HAP-1 (cell line): ENCODE data around the gene LRP5.
"Not testable (repeated sequence)": the region's sequence is repeated elsewhere in the genome, so short reads cannot be mapped to it uniquely, and the experiment has no call there.

Source experiments
- DNase-seq, 2 experiments: peaks; one replicate each; pipeline ENCODE4 v3.0.0-alpha.2; 2016 to 2020; ENCODE audit warnings: low spot score in 2 of 2
- H3K27me3 ChIP-seq: fragments of 250-450 bp; sonication (Bioruptor Pico); 2 replicates; pipeline ENCODE4 v1.5.1; 2020; ENCODE audit warnings: low read depth, mild to moderate bottlenecking, moderate library complexity
- H3K36me3 ChIP-seq: fragments of 250-450 bp; sonication (Bioruptor Pico); replicated peaks from 2 replicates; pipeline ENCODE4 v1.5.1; 2020; ENCODE audit warnings: mild to moderate bottlenecking
- H3K4me1 ChIP-seq: fragments of 250-450 bp; sonication (Bioruptor Pico); 2 replicates; pipeline ENCODE4 v1.5.1; 2020; ENCODE audit warnings: mild to moderate bottlenecking
- H3K4me3 ChIP-seq: fragments of 250-450 bp; sonication (Bioruptor Pico); 2 replicates; pipeline ENCODE4 v1.5.1; 2020; ENCODE audit warnings: mild to moderate bottlenecking, moderate library complexity
- H3K9me3 ChIP-seq: fragments of 250-450 bp; sonication (Bioruptor Pico); 2 replicates; pipeline ENCODE4 v1.5.1; 2020; ENCODE audit warnings: mild to moderate bottlenecking, moderate library complexity
- in situ Hi-C: fragments of 300-500 bp; cut with MboI; formaldehyde crosslinking; loops from 3 replicates; pipeline ENCODE4 v1.14.3; 2020; ENCODE audit warnings: low sequenced_read_pairs, inconsistent platforms, mixed read lengths

The LRP5 gene

GRCh38 chr11:68334923-68335322, 22.5 kb downstream of the LRP5 start:
- in situ Hi-C loops, result no loop called here
- no peak for DNase-seq
- no peaks in the 10 kb centered on the region for H3K36me3 ChIP-seq
- no peak overlapping the region for H3K4me3 ChIP-seq
- no peaks in the 10 kb centered on the region for H3K27me3 ChIP-seq
- no peaks in the 10 kb centered on the region for H3K4me1 ChIP-seq
- no peaks in the 10 kb centered on the region for H3K9me3 ChIP-seq

- DNase-seq, result no peak
- no peaks in the 10 kb centered on the region for H3K27me3 ChIP-seq
- no peaks in the 10 kb centered on the region for H3K9me3 ChIP-seq
- H3K4me1 ChIP-seq, result no peaks in the 10 kb centered on the region
- in situ Hi-C loops, result no loop called here
- no peaks in the 10 kb centered on the region for H3K36me3 ChIP-seq
- no peak overlapping the region for H3K4me3 ChIP-seq
Observed at GRCh38 chr11:68335683-68336082, 23.3 kb downstream of the LRP5 start.

- no peaks in the 10 kb centered on the region for H3K4me1 ChIP-seq
- no peak for DNase-seq
- no peak overlapping the region for H3K4me3 ChIP-seq
- H3K36me3 ChIP-seq, result no peaks in the 10 kb centered on the region
- H3K27me3 ChIP-seq, result no peaks in the 10 kb centered on the region
- in situ Hi-C loops, result no loop called here
- no peaks in the 10 kb centered on the region for H3K9me3 ChIP-seq
Observed at GRCh38 chr11:68336716-68337115, 24.3 kb downstream of the LRP5 start.

- Histone ChIP-seq H3K4me3 (no peak overlapping the region), H3K27me3 (no peaks in the 10 kb centered on the region), H3K36me3 (no peaks in the 10 kb centered on the region), H3K4me1 (no peaks in the 10 kb centered on the region), H3K9me3 (no peaks in the 10 kb centered on the region)
- no peak for DNase-seq
- in situ Hi-C loops, result no loop called here
Observed at GRCh38 chr11:68337399-68337835, 25.0 kb downstream of the LRP5 start.

GRCh38 chr11:68338051-68338780, 25.8 kb downstream of the LRP5 start:
- Histone ChIP-seq H3K9me3 (no peaks in the 10 kb centered on the region), H3K36me3 (no peaks in the 10 kb centered on the region), H3K4me1 (no peaks in the 10 kb centered on the region), H3K27me3 (no peaks in the 10 kb centered on the region), H3K4me3 (no peak overlapping the region)
- in situ Hi-C loops, result no loop called here
- no peak for DNase-seq

GRCh38 chr11:68340003-68340767, 27.8 kb downstream of the LRP5 start:
- Histone ChIP-seq H3K36me3 (no peaks in the 10 kb centered on the region), H3K9me3 (no peaks in the 10 kb centered on the region), H3K27me3 (no peaks in the 10 kb centered on the region), H3K4me3 (no peak overlapping the region), H3K4me1 (no peaks in the 10 kb centered on the region)
- in situ Hi-C loops, result no loop called here
- no peak for DNase-seq

- no peaks in the 10 kb centered on the region for H3K27me3 ChIP-seq
- H3K9me3 ChIP-seq, result no peaks in the 10 kb centered on the region
- H3K4me3 ChIP-seq, result no peak overlapping the region
- no peak for DNase-seq
- H3K4me1 ChIP-seq, result no peaks in the 10 kb centered on the region
- no peaks in the 10 kb centered on the region for H3K36me3 ChIP-seq
- in situ Hi-C loops, result no loop called here
Observed at GRCh38 chr11:68340784-68341556, 28.6 kb downstream of the LRP5 start.

GRCh38 chr11:68341557-68342458, 29.4 kb downstream of the LRP5 start:
- no peaks in the 10 kb centered on the region for H3K4me1 ChIP-seq
- H3K36me3 ChIP-seq, result no peaks in the 10 kb centered on the region
- no peaks in the 10 kb centered on the region for H3K9me3 ChIP-seq
- DNase-seq, result no peak
- H3K4me3 ChIP-seq, result no peak overlapping the region
- in situ Hi-C loops, result no loop called here
- no peaks in the 10 kb centered on the region for H3K27me3 ChIP-seq

- no peaks in the 10 kb centered on the region for H3K36me3 ChIP-seq
- no peaks in the 10 kb centered on the region for H3K9me3 ChIP-seq
- no peaks in the 10 kb centered on the region for H3K27me3 ChIP-seq
- in situ Hi-C loops, result no loop called here
- H3K4me3 ChIP-seq, result no peak overlapping the region
- no peak for DNase-seq
- no peaks in the 10 kb centered on the region for H3K4me1 ChIP-seq
Observed at GRCh38 chr11:68342459-68343158, 30.2 kb downstream of the LRP5 start.

GRCh38 chr11:68343761-68344256, 31.4 kb downstream of the LRP5 start:
- no peak overlapping the region for H3K4me3 ChIP-seq
- no peaks in the 10 kb centered on the region for H3K36me3 ChIP-seq
- H3K4me1 ChIP-seq, result no peaks in the 10 kb centered on the region
- DNase-seq, result no peak
- no peaks in the 10 kb centered on the region for H3K27me3 ChIP-seq
- in situ Hi-C loops, result no loop called here
- no peaks in the 10 kb centered on the region for H3K9me3 ChIP-seq

- H3K9me3 ChIP-seq, DNase-seq, H3K27me3 ChIP-seq, in situ Hi-C loops, H3K4me1 ChIP-seq, H3K36me3 ChIP-seq, H3K4me3 ChIP-seq: not testable (repeated sequence)
Observed at GRCh38 chr11:68344821-68345220, 32.4 kb downstream of the LRP5 start.

GRCh38 chr11:68345776-68346461, 33.5 kb downstream of the LRP5 start:
- in situ Hi-C loops, result no loop called here
- H3K4me1 ChIP-seq, result no peaks in the 10 kb centered on the region
- no peak overlapping the region for H3K4me3 ChIP-seq
- no peaks in the 10 kb centered on the region for H3K27me3 ChIP-seq
- H3K9me3 ChIP-seq, result no peaks in the 10 kb centered on the region
- no peak for DNase-seq
- H3K36me3 ChIP-seq, result no peaks in the 10 kb centered on the region
